ENCODE measurements around the gene SGF29.

- TF ChIP-seq EZH2 (IDR thresholded peaks at IDR 0.05; ENCODE audit: low read length, missing control alignments) (no peak), CTCF (conservative IDR thresholded peaks at IDR 0.05 in 1 of 2, IDR thresholded peaks at IDR 0.05 in 1 of 2; ENCODE audit: low read depth in 1 of 2, low read length in 2 of 2) (no peak)
These were observed 48.8 kb downstream of the SGF29 start for GRCh38 chr16:28602529-28602928.
